ENCODE results near the gene PITX1.

PITX1 gene

GRCh38 chr5:135034236-135034962, 371 bp upstream of the PITX1 start:
- H3K4ac ChIP-seq (ENCODE audit: low read length): no peak overlapping the region
- no peak overlapping the region for H4K91ac ChIP-seq (ENCODE audit: low read depth, low read length, poor library complexity)
- H2BK5ac ChIP-seq (ENCODE audit: low read length): no peak overlapping the region
- no peak overlapping the region for H2BK15ac ChIP-seq (ENCODE audit: low read length)
- H3K36me3 ChIP-seq (replicated peaks in 1 of 2; ENCODE audit: control insufficient read depth in 2 of 2, insufficient read depth in 2 of 2, low read length in 2 of 2): no peaks in the 10 kb centered on the region
- peaks cover 65 to 98% (median 93%) of the 10 kb centered on the region in 3 experiments for H3K27me3 ChIP-seq (ENCODE audit: control insufficient read depth in 3 of 3, insufficient read depth in 3 of 3, low read depth in 1 of 3, low read length in 3 of 3)
- peak overlapping the region; percentile 84 for H2AFZ ChIP-seq (ENCODE audit: low read length)
- no peak overlapping the region for H3K14ac ChIP-seq (ENCODE audit: low read length)
- H3K4me2 ChIP-seq (ENCODE audit: insufficient read depth, low read length, poor library complexity, severe bottlenecking): peak overlapping the region; percentile 85
- H2BK12ac ChIP-seq (ENCODE audit: low read length): no peak overlapping the region
- H2BK120ac ChIP-seq (ENCODE audit: low read depth, low read length): no peak overlapping the region
- peak overlapping the region in 1 of 2 donors; percentile 68 for H3K4me3 ChIP-seq (ENCODE audit: low read length in 2 of 2)
- no peak overlapping the region for H4K8ac ChIP-seq (ENCODE audit: low read depth, low read length)
- peaks cover 3 to 8% of the 10 kb centered on the region in 2 donors for H3K4me1 ChIP-seq (ENCODE audit: control insufficient read depth in 2 of 2, insufficient read depth in 1 of 2, low read depth in 1 of 2, low read length in 2 of 2)
- DNase-seq (ENCODE audit: low spot score): peak; percentile 64
- no peaks in the 10 kb centered on the region for H3K79me1 ChIP-seq (ENCODE audit: low read depth, low read length)
- no CpG with 5 or more reads among the region's 65 CpGs for WGBS, 2 donors (ENCODE audit: extremely low coverage in 2 of 2, insufficient read length in 2 of 2, insufficient replicate concordance in 1 of 2)
- H2AK5ac ChIP-seq (ENCODE audit: low read depth, low read length): no peak overlapping the region
- H3K18ac ChIP-seq (ENCODE audit: low read length): peak overlapping the region; percentile 50
- H3K27ac ChIP-seq (replicated peaks; ENCODE audit: low read length): peak overlapping the region; percentile 31
- H3K9me3 ChIP-seq (replicated peaks in 1 of 2; ENCODE audit: control insufficient read depth in 2 of 2, insufficient read depth in 1 of 2, low read depth in 1 of 2, low read length in 2 of 2): peaks cover 0 to 2% of the 10 kb centered on the region in 2 donors
- H3K9ac ChIP-seq (ENCODE audit: low read depth, low read length, poor library complexity): no peak overlapping the region
- no peak overlapping the region for H3K23ac ChIP-seq (ENCODE audit: low read depth, low read length, poor library complexity)

GRCh38 chr5:135032999-135033861, 798 bp downstream of the PITX1 start:
- Histone ChIP-seq H3K36me3 (replicated peaks in 1 of 2; ENCODE audit: control insufficient read depth in 2 of 2, insufficient read depth in 2 of 2, low read length in 2 of 2) (no peaks in the 10 kb centered on the region), H4K91ac (ENCODE audit: low read depth, low read length, poor library complexity) (no peak overlapping the region), H3K9me3 (replicated peaks in 1 of 2; ENCODE audit: control insufficient read depth in 2 of 2, insufficient read depth in 1 of 2, low read depth in 1 of 2, low read length in 2 of 2) (peaks cover 0 to 5% of the 10 kb centered on the region in 2 donors), H3K27ac (replicated peaks; ENCODE audit: low read length) (no peak overlapping the region), H3K4me1 (ENCODE audit: control insufficient read depth in 2 of 2, insufficient read depth in 1 of 2, low read depth in 1 of 2, low read length in 2 of 2) (peaks cover 3 to 8% of the 10 kb centered on the region in 2 donors), H2BK15ac (ENCODE audit: low read length) (peak overlapping the region; percentile 18), H3K14ac (ENCODE audit: low read length) (peak overlapping the region; percentile 40), H2AFZ (ENCODE audit: low read length) (peak overlapping the region; percentile 75), H3K23ac (ENCODE audit: low read depth, low read length, poor library complexity) (peak overlapping the region; percentile 20), H2BK12ac (ENCODE audit: low read length) (no peak overlapping the region), H3K18ac (ENCODE audit: low read length) (peak overlapping the region; percentile 66), H3K4ac (ENCODE audit: low read length) (no peak overlapping the region), H2BK120ac (ENCODE audit: low read depth, low read length) (no peak overlapping the region), H3K27me3 (ENCODE audit: control insufficient read depth in 3 of 3, insufficient read depth in 3 of 3, low read depth in 1 of 3, low read length in 3 of 3) (peaks cover 64 to 98% (median 93%) of the 10 kb centered on the region in 3 experiments), H2BK5ac (ENCODE audit: low read length) (no peak overlapping the region), H3K4me3 (ENCODE audit: low read length in 2 of 2) (peak overlapping the region in 1 of 2 donors; percentile 58), H3K9ac (ENCODE audit: low read depth, low read length, poor library complexity) (no peak overlapping the region), H3K4me2 (ENCODE audit: insufficient read depth, low read length, poor library complexity, severe bottlenecking) (peak overlapping the region; percentile 85), H2AK5ac (ENCODE audit: low read depth, low read length) (no peak overlapping the region), H4K8ac (ENCODE audit: low read depth, low read length) (no peak overlapping the region), H3K79me1 (ENCODE audit: low read depth, low read length) (no peaks in the 10 kb centered on the region)
- WGBS, 2 donors (ENCODE audit: extremely low coverage in 2 of 2, insufficient read length in 2 of 2, insufficient replicate concordance in 1 of 2): no CpG with 5 or more reads among the region's 89 CpGs
- DNase-seq (ENCODE audit: low spot score): peak; percentile 56

- Histone ChIP-seq H3K23ac (ENCODE audit: low read depth, low read length, poor library complexity) (no peak overlapping the region), H2AFZ (ENCODE audit: low read length) (peak overlapping the region; percentile 75), H3K4ac (ENCODE audit: low read length) (no peak overlapping the region), H4K8ac (ENCODE audit: low read depth, low read length) (no peak overlapping the region), H2BK15ac (ENCODE audit: low read length) (no peak overlapping the region), H2BK5ac (ENCODE audit: low read length) (no peak overlapping the region), H2BK120ac (ENCODE audit: low read depth, low read length) (no peak overlapping the region), H3K18ac (ENCODE audit: low read length) (peak overlapping the region; percentile 65), H3K4me3 (ENCODE audit: low read length in 2 of 2) (no peak overlapping the region), H3K4me1 (ENCODE audit: control insufficient read depth in 2 of 2, insufficient read depth in 1 of 2, low read depth in 1 of 2, low read length in 2 of 2) (peaks cover 3 to 8% of the 10 kb centered on the region in 2 donors), H4K91ac (ENCODE audit: low read depth, low read length, poor library complexity) (no peak overlapping the region), H3K27ac (replicated peaks; ENCODE audit: low read length) (no peak overlapping the region), H3K79me1 (ENCODE audit: low read depth, low read length) (no peaks in the 10 kb centered on the region), H2AK5ac (ENCODE audit: low read depth, low read length) (no peak overlapping the region), H3K27me3 (ENCODE audit: control insufficient read depth in 3 of 3, insufficient read depth in 3 of 3, low read depth in 1 of 3, low read length in 3 of 3) (peaks cover 64 to 98% (median 93%) of the 10 kb centered on the region in 3 experiments), H3K36me3 (replicated peaks in 1 of 2; ENCODE audit: control insufficient read depth in 2 of 2, insufficient read depth in 2 of 2, low read length in 2 of 2) (no peaks in the 10 kb centered on the region), H3K14ac (ENCODE audit: low read length) (no peak overlapping the region), H2BK12ac (ENCODE audit: low read length) (no peak overlapping the region), H3K9me3 (replicated peaks in 1 of 2; ENCODE audit: control insufficient read depth in 2 of 2, insufficient read depth in 1 of 2, low read depth in 1 of 2, low read length in 2 of 2) (peaks cover 0 to 5% of the 10 kb centered on the region in 2 donors), H3K9ac (ENCODE audit: low read depth, low read length, poor library complexity) (no peak overlapping the region), H3K4me2 (ENCODE audit: insufficient read depth, low read length, poor library complexity, severe bottlenecking) (peak overlapping the region; percentile 36)
- no peak for DNase-seq (ENCODE audit: low spot score)
- no CpG with 5 or more reads among the region's 18 CpGs for WGBS, 2 donors (ENCODE audit: extremely low coverage in 2 of 2, insufficient read length in 2 of 2, insufficient replicate concordance in 1 of 2)
Measured at GRCh38 chr5:135032695-135032998, 1.4 kb downstream of the PITX1 start.

Measured in neuronal stem cell (in vitro differentiated cells).